Lower leg skin (tissue), 3 donors: ENCODE measurements around the gene SMOC1.

Source experiments
- CTCF ChIP-seq, 3 donors: fragments of 450-650 bp; IDR thresholded peaks; one replicate each; pipeline ENCODE4 v1.5.1; 2016; ENCODE audit warnings: antibody characterized with exemption in 3 of 3, mild to moderate bottlenecking in 3 of 3, moderate library complexity in 2 of 3
- POLR2A ChIP-seq, 2 donors: fragments of 450-650 bp; IDR thresholded peaks; one replicate each; pipeline ENCODE4 v1.6.1; 2016 to 2017; ENCODE audit warnings: antibody characterized with exemption in 2 of 2, mild to moderate bottlenecking in 1 of 2, moderate library complexity in 1 of 2

- TF ChIP-seq POLR2A (IDR thresholded peaks at IDR 0.05) = no peak
- TF ChIP-seq CTCF (IDR thresholded peaks at IDR 0.05) = no peak
Observed at GRCh38 chr14:70049605-70050004, 170.4 kb downstream of the SMOC1 start.
